ENCODE data around the gene TNMD.
"Not testable (repeated sequence)": the region's sequence is repeated elsewhere in the genome, so short reads cannot be mapped to it uniquely, and the experiment has no call there.

TNMD gene

GRCh38 chrX:100584611-100585010, at the start of gene TNMD:
TNMD (plus strand) TSS chrX:100584936; CDS start chrX:100585019, 83 bp downstream.
- no peak for DNase-seq

GRCh38 chrX:100565534-100565933, 19.2 kb upstream of the TNMD start:
- not testable (repeated sequence) for DNase-seq

GRCh38 chrX:100586747-100587146, 2.0 kb downstream of the TNMD start:
- no peak for DNase-seq

DNA sequence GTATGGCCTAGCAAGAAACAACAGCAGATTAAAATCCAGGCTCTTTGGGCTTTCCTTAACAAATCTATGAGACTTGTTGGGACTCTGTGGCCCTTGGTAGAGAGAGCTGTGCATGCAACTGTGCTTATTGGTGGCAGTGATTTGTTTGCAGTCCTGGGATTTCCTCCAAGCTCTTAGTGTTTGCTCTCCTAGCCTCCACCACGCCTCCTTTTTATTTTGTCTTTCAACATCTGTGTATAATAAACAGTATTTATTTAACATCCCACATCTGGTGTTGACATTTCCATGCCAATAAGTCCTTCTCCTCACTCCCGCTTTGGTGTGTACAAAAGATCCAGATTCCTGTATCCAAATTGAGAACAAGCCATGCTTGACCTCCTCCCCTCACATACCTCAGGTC, 3.1 kb downstream of the TNMD start:
- DNase-seq: no peak

DNA sequence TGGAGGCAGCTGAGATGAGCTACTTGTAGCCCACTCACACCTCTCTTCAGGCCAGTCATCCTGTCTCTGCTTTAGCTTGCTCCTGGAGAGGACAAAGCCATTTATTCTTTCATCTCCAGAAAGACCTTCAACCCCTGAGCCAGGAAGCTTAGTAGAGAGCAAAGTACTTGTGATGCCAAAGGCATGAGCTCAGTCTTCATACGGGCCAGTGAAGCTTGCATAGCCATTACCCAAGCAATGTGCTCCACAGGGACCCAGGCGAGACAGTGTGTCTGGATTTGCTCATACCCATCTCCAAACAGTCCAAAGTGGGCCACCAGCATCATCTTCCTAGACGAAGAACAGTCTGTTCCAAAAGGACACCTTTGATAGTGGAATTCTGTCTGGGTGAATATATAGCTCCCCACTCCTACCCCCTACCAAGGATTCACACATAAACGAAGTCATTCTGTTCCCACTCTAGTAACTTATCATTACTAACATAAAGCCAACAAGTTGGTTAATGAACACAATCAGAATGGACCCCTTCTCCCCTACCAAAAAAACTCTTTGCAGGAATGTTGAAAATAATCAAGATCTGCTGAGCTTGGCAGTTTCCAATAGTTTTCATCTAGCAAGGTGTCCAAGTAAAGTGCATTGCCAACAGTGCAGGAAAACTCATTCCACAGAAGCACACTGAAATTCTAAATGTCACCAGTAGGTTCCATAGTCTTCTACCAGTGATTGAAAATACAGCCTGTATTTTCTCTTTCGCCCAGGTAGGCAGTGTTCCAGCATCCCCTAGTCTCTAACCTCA, 6.7 kb downstream of the TNMD start:
- DNase-seq: no peak

DNA sequence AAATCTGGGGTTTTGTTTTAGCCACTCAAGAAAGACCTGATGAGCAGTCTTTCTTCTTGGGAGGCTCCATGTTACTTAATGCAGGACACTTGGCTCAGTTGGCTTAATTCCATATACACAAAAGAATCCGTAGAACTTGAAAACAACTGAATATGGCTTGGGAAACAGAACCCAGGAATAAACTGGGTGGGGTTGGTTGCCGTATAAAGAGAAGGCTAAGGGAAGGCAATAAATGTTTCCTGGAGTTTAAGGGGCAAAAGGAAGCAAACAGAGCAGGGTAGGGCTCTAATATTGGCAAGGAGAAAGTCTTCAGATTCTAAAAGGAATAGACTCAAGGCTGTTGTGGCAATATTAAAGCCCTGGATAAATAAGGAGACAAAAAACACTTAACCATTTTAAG, 8.4 kb downstream of the TNMD start:
- DNase-seq: no peak

GRCh38 chrX:100593581-100593980, 8.8 kb downstream of the TNMD start:
- DNase-seq: no peak

GRCh38 chrX:100596601-100597000, 11.9 kb downstream of the TNMD start:
- DNase-seq: no peak

DNA sequence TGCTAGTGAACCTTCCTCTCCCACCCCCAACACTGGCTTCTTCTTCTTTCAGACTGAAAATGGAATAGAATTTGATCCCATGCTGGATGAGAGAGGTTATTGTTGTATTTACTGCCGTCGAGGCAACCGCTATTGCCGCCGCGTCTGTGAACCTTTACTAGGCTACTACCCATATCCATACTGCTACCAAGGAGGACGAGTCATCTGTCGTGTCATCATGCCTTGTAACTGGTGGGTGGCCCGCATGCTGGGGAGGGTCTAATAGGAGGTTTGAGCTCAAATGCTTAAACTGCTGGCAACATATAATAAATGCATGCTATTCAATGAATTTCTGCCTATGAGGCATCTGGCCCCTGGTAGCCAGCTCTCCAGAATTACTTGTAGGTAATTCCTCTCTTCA, 14.7 kb downstream of the TNMD start:
- DNase-seq: no peak

DNA sequence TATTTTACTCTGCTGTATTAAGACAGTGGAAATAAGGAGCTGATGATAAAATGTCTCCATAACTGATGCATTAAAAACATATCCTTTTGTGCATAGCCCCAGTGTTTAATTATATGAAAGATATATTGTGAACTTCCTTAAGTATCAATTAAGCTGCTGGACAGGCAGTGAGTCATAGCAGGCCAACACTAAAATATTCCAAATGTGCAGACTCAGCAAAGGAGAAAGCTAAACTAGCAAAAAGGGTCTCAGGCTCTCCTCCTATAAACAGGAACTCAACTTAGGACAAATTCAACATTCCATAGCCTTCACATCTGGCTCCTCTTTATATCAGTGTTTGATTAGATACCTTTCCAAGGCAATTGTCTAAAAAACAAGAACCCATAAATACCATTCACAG, 15.6 kb downstream of the TNMD start:
- no peak for DNase-seq

DNA sequence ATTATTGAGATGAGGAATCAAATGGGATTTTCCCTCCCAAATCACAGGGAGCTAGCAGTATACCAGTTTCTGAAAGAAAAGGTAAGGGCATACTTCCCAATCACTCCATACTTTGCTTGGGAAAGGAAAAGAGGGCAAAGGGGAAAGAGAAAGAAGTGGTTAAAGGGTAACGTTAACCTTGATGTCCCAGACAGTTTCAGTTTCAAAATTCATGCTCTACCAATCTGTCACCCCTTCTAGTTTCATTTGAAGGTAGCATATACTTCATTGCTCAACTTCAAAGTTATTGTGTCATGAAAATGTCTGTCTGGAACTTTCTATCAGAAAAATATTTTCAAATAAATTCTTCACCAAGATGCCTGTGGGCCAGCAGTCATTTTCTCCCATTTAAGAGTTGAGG, 16.0 kb downstream of the TNMD start:
- no peak for DNase-seq

GRCh38 chrX:100606753-100607152, 22.0 kb downstream of the TNMD start:
- DNase-seq: no peak

DNA sequence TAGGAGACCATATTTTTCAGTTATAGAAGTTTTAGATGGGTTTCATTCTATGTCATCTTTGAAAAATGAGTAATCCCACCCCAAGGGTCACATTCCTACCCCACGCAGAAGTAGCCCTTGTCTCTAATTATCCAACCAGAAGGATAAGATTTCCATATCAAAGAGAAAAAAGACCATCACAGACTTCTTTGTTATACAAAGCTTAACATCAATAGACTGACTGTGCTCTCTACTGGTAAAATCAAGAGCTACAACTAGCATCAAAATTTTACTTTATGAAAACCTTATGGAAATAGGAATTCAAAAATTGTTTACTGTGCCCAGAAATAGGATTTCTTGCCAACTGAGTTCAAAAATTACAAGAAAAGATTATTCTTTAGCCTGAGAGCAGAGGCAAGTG, 24.9 kb downstream of the TNMD start:
- DNase-seq: no peak

DNA sequence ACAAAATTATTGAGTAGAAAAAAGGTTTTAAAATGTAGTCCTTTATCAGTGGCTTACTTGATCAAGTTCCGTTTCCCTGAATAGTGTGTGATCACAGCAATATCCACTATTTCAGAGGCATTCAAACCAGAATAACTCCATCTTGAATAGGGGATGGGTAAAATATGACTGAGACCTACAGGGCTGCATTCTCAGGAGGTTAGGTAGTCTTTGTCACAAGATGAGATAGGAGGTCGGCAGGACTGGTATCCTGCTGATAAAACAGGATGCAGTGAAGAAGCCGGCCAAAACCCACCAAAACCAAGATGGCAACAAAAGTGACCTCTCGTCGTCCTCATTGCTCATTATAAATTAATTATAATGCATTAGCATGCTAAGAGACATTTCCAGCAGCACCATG, 27.2 kb downstream of the TNMD start:
- no peak for DNase-seq

DNA sequence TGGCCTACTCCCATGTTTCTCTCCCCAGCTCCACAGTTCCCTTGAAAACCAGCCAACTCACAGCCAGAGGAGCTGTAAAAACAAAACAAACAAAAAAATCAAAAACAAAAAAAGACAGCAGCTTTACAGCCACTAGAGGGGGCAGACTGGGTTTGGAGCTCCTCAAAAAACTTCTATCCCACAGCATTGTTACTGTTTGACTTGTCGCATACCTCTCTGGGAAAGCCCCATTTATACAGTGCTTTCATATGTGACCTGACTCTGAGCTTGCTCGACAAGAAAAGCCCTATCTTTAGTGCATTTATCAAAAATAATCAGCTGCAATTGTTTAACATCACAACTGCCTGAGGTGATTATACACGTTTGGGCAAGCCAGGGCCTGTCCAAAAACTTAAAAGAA, 30.3 kb downstream of the TNMD start:
- no peak for DNase-seq

- DNase-seq: no peak
These were observed 38.3 kb downstream of the TNMD start for GRCh38 chrX:100623001-100623400.

DNA sequence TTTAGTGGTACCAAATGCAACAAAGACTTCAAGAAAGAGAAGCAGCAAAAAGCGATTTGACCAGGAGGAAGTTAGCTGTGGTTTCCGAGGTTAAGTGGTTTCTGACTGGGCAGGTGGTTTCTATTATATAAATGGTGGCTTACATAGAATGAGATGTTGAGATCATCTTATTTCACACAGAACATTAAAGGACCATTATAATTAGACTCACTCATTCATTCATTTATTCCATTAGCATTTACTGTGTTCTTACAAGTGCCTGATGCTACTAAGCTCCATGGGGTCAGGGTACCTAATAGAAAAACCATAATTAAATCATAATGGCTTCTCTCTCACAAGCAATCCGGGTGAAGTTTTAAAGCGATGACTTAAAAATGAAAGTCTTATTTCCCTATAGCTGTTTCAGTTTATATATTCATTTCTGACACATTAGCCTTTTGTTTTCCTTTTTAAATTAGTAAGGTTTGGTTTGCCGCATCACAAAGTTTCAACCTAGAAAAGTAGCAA, 41.3 kb downstream of the TNMD start:
- no peak for DNase-seq

DNA sequence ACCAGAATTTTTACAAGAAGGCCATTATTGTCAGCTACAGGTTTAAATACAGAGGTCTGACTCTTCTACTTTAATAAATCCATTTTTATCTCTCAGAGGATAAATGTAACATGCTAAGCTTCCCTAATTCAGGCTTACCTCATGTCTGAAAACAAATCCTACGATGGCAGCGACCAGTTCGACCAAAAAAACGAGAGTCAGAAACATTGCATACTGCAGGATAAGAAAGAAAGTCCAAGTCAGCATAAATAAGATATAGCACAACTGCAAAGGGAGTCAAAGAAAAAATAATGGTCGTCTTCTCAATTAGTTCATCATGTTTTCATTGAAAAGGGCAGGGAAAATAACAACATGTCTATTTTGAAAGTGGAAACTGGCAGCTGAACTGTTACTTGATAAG, 50.3 kb downstream of the TNMD start:
- DNase-seq: no peak

- no peak for DNase-seq
These were observed 51.2 kb downstream of the TNMD start for GRCh38 chrX:100635989-100636320.

DNA sequence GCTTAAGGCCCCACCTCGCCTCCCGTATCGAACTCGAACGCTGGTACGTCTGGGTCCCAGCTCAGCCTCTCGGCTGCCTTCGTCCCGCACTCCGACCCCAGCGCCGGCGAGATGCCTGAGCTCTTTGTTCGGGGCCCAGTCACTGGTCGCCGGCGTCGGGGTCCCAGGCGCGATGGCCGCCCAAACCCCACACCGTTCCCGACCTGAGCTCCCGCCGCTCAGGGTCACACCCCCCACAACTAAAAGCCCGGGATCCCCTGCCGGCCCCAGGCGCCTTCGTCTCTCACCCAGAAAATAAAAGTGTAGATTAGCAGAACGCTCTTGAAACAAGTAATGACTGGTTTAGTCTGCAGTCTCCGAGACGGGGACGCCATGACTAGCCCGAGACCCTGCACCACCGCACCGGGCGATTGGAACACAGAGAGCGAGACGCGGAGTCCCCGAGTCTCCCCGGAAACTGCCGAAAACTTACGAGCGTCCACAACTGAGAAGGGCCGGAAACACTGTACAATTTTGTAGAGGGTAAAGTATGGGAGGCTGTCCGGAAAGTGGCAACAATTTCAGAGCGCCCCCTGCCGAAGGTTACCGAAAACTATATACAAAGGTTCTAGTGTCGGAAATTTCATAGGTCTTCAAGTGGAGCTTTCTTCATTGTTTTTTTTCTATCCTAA, 51.7 kb downstream of the TNMD start, which contains the start of gene TSPAN6:
Gene TSPAN6 (minus strand): TSS at position 486 of the 671 bp plus-strand sequence. CDS start 112 bp downstream, at position 374.
- peak; percentile 81 to 84 for DNase-seq

DNA sequence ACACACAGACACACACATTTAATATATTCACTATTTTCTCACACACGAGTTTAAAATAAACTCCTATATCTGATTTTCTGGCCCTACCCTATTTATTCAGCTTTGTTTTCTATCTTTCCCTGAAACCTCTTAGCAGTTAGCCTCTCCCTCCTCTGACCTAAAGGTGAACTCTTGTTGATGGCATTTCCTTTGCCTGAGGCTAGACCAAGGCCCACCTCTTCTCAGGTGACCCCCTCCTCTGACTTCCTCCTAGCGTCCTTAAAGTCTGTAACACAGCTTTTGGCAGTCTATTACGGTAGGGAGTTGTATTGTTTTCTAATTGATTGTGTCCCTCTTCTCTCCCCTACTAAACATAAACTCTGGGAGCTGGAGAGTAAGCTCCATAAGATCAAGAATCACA, 57.6 kb downstream of the TNMD start:
- no peak for DNase-seq

DNA sequence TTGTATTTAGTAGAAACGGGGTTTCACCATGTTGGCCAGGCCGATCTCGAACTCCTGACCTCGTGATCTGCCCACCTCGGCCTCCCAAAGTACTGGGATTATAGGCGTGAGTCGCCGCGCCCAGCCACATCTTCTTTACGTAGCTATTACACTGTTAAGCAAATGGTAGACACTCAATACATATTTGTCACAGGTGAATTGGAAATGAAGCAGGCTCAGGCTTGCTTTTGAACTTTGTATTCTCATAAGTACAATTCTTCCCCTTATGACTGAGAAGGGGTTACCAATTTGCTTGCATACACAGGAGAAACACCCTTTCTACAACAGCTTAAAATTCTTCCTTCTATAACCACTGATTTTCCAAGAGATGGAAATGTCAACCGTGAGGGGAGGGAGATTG, 58.5 kb downstream of the TNMD start:
- DNase-seq: no peak

DNA sequence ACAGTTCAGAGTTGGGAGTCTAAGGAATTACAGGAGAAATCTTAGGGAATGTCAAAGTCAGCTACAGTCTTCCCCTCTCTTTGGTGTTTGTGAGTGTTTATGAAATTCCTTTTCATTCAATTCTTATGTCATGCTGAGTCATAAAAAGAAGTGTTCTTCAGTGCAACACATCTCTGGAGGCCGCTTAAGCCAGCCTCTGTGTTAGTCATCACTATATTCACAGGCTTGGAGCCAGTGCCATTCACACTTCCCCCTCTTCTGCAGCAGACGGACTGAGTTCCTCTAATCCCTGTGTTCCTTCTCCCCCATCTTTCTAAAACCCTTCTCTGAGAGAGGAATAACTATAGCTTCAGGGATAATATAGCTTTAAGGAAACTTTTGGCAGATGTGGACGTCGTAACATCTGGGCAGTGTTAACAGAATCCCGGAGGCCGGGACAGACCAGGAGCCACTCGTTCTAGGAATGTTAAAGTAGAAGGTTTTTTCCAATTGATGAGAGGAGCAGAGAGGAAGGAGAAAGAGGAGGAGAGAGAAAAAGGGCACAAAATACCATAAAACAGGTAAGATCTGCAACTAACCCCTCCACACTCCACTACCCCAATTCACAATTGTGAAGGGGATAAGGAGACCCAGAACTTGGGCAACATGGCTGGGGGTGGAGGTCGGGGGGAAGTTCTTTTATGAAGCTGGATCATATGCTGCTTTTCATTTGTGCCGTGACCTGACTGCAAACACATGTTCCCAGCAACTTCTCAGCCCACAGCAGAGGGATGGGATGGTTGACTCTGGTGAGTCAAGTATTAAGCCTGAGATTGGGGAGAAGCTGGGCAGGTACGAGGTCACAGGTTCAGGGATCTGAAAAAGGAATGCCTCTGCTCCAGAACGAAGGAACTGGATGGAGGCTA, 59.5 kb downstream of the TNMD start, which contains the start of gene SRPX2:
Gene SRPX2 (plus strand): TSS at position 244 of the 905 bp plus-strand sequence. CDS start 2,124 bp downstream, outside the sequence.
- DNase-seq: no peak
